Esophagus squamous epithelium (tissue), 5 donors: Measurements from ENCODE around the gene ZNF646. TPM values are rescaled to one million over a fixed set of nuclear protein-coding genes. Genes with fewer than 3 reads are reported as not detected.

ENCODE experiments used
- DNase-seq: peaks from one replicate; lab custom pipeline; 2025; lab: John Stamatoyannopoulos, UW
- H3K27ac ChIP-seq, 4 donors: fragments of 200-600 bp; sonication (generic); one replicate each; pipeline ENCODE4 v1.5.1; 2016 to 2019; ENCODE audit warnings: mild to moderate bottlenecking in 1 of 4
- H3K27me3 ChIP-seq, 4 donors: fragments of 200-600 bp; sonication (generic); 1 replicate in 3 of 4; 2 replicates in 1 of 4; pipeline versions ENCODE4 v1.5.1 to v1.6.0; 2017 to 2021; ENCODE audit warnings: antibody characterized with exemption in 1 of 4
- H3K36me3 ChIP-seq, 3 donors: fragments of 200-600 bp; sonication (generic); one replicate each; pipeline ENCODE4 v1.5.1; 2016 to 2019
- H3K4me1 ChIP-seq, 3 donors: fragments of 200-600 bp; sonication (generic); one replicate each; pipeline ENCODE4 v1.5.1; 2017 to 2019
- H3K4me3 ChIP-seq, 4 donors: fragments of 200-600 bp; sonication (generic); 1 replicate in 3 of 4; 2 replicates in 1 of 4; pipeline ENCODE4 v1.5.1; 2016 to 2019; ENCODE audit warnings: mild to moderate bottlenecking in 2 of 4, moderate library complexity in 1 of 4
- H3K9me3 ChIP-seq, 3 donors: fragments of 200-600 bp; sonication (generic); one replicate each; pipeline ENCODE4 v1.5.1; 2016 to 2019
- CTCF ChIP-seq, 6 experiments: fragments of 450-650 bp in 4 of 6; fragments of 200-600 bp in 2 of 6; sonication (generic) in 2 of 6; IDR thresholded peaks; one replicate each; pipeline ENCODE4 v1.5.1; 2016 to 2019; ENCODE audit warnings: antibody characterized with exemption in 6 of 6, mild to moderate bottlenecking in 4 of 6, moderate library complexity in 4 of 6
- POLR2A ChIP-seq, 4 donors: fragments of 450-650 bp; IDR thresholded peaks; one replicate each; pipeline ENCODE4 v1.6.1; 2017; ENCODE audit warnings: antibody characterized with exemption in 4 of 4, mild to moderate bottlenecking in 4 of 4, moderate library complexity in 3 of 4
- WGBS, 2 donors: methylation state at CpG; one replicate each; pipeline ENCODE4 v1.1.5; 2018; 5-methylcytosine and 5-hydroxymethylcytosine counted together
- intact Hi-C: fragments of 100-400 bp; cut with DNase I; formaldehyde crosslinking; loops from one replicate; pipeline ENCODE4 v1.15.0; 2022
- total RNA-seq, 4 donors: library from RNA; depleted of rRNA; stranded (reverse); fragments of >200 nt; gene quantifications; one replicate each; pipeline ENCODE4 v1.1.0, GENCODE V29; 2016
- donor health status: DM: yes; HTN: yes; CAD: no.

ZNF646 gene
- total RNA-seq, 4 donors from 2014 or later, result 6.5 to 13.4 (median 10.0) TPM

GRCh38 chr16:31120129-31120528, 45.9 kb downstream of the ZNF646 start:
- intact Hi-C loops, result no loop called here
- Histone ChIP-seq H3K27ac (peak overlapping the region; percentile 52 to 99 (median 94)), H3K4me3 (no peak overlapping the region), H3K27me3 (no peaks in the 10 kb centered on the region), H3K4me1 (peaks cover 15 to 45% (median 18%) of the 10 kb centered on the region in 3 donors), H3K36me3 (peaks cover 9 to 53% (median 25%) of the 10 kb centered on the region in 3 donors), H3K9me3 (no peaks in the 10 kb centered on the region)
- DNase-seq, result no peak
- 90 to 93% methylated on average over 12 to 13 of the region's 16 CpGs for WGBS, 2 donors
- TF ChIP-seq CTCF (IDR thresholded peaks at IDR 0.05) (no peak), POLR2A (IDR thresholded peaks at IDR 0.05) (no peak)

GRCh38 chr16:31125844-31126243, 51.6 kb downstream of the ZNF646 start:
- Histone ChIP-seq H3K36me3 (peaks cover under 1 to 79% (median 25%) of the 10 kb centered on the region in 3 donors), H3K4me1 (peaks cover 25 to 37% (median 28%) of the 10 kb centered on the region in 3 donors), H3K9me3 (no peaks in the 10 kb centered on the region), H3K4me3 (no peak overlapping the region), H3K27me3 (no peaks in the 10 kb centered on the region), H3K27ac (no peak overlapping the region)
- TF ChIP-seq POLR2A (IDR thresholded peaks at IDR 0.05) (no peak), CTCF (IDR thresholded peaks at IDR 0.05) (no peak)
- WGBS, 2 donors, result 81 to 95% methylated on average over 2 to 3 of the region's 3 CpGs
- no peak for DNase-seq
- intact Hi-C loops, result no loop called here

GRCh38 chr16:31127182-31127581, 53.0 kb downstream of the ZNF646 start:
- peaks cover 0 to 79% (median 19%) of the 10 kb centered on the region in 3 donors for H3K36me3 ChIP-seq
- TF ChIP-seq CTCF (IDR thresholded peaks at IDR 0.05), result no peak
- TF ChIP-seq POLR2A (IDR thresholded peaks at IDR 0.05), result no peak
- no peak for DNase-seq
- H3K4me1 ChIP-seq, result peaks cover 30 to 51% (median 41%) of the 10 kb centered on the region in 3 donors
- H3K4me3 ChIP-seq, result no peak overlapping the region
- H3K27ac ChIP-seq, result peak overlapping the region in 3 of 4 donors; percentile 83 to 94 (median 93)
- no peaks in the 10 kb centered on the region for H3K9me3 ChIP-seq
- WGBS, 2 donors, result 86 to 93% methylated on average over 12 to 13 of the region's 13 CpGs
- intact Hi-C loops, result no loop called here
- no peaks in the 10 kb centered on the region for H3K27me3 ChIP-seq

GRCh38 chr16:31128711-31129567, 54.7 kb downstream of the ZNF646 start:
- intact Hi-C loops, result no loop called here
- peaks cover 44 to 68% (median 47%) of the 10 kb centered on the region in 3 donors for H3K4me1 ChIP-seq

More at GRCh38 chr16:31128711-31129567, 54.7 kb downstream of the ZNF646 start:
- peaks cover 0 to 71% (median 14%) of the 10 kb centered on the region in 3 donors for H3K36me3 ChIP-seq
- H3K27ac ChIP-seq, result peak overlapping the region; percentile 83 to 96 (median 94)
- no peak overlapping the region for H3K4me3 ChIP-seq
- H3K27me3 ChIP-seq, result no peaks in the 10 kb centered on the region
- H3K9me3 ChIP-seq, result no peaks in the 10 kb centered on the region
- 48% methylated on average over 9 to 10 of the region's 14 CpGs for WGBS, 2 donors
- no peak for TF ChIP-seq CTCF (IDR thresholded peaks at IDR 0.05)
- TF ChIP-seq POLR2A (IDR thresholded peaks at IDR 0.05), result peak in 1 of 4 donors; percentile 33
- no peak for DNase-seq
